GM12891 (cell line): ENCODE data around the gene STPG2.

Experiments used
- PAX5 ChIP-seq: IDR thresholded peaks from 2 replicates; pipeline ENCODE4 v1.6.1; 2011; ENCODE audit warnings: low read length, moderate library complexity, mild to moderate bottlenecking; ENCODE audit not compliant: insufficient read depth, severe bottlenecking
- POLR2A ChIP-seq: IDR thresholded peaks from 2 replicates; pipeline ENCODE4 v1.6.1; 2011; ENCODE audit warnings: low read depth, low read length, control low read depth
- POLR2AphosphoS5 ChIP-seq: IDR thresholded peaks from 2 replicates; pipeline ENCODE4 v1.6.1; 2011; ENCODE audit warnings: low read depth, low read length, control low read depth

GRCh38 chr4:98046665-98047064 is 96.6 kb downstream of the STPG2 start:
- TF ChIP-seq POLR2A (no peak), PAX5 (no peak), POLR2AphosphoS5 (no peak)
